H9 (cell line): ENCODE data around the gene ATP8A1. TPM values are rescaled to one million over a fixed set of nuclear protein-coding genes. Genes with fewer than 3 reads are reported as not detected.

Source experiments
- DNase-seq: peaks from one replicate; pipeline ENCODE4 v3.0.0-alpha.2; 2017
- H2AFZ ChIP-seq: one replicate; pipeline ENCODE4 v1.6.1; 2013; ENCODE audit warnings: mild to moderate bottlenecking, low read length, control low read depth, moderate library complexity
- H2AK5ac ChIP-seq: 2 replicates; pipeline ENCODE4 v1.6.1; 2013; ENCODE audit warnings: low read length, control low read depth, mixed read lengths; ENCODE audit not compliant: insufficient read length
- H2BK120ac ChIP-seq: one replicate; pipeline ENCODE4 v1.6.1; 2013; ENCODE audit warnings: low read depth, mild to moderate bottlenecking, low read length, control low read depth, inconsistent platforms; ENCODE audit not compliant: poor library complexity, severe bottlenecking
- H2BK12ac ChIP-seq: 2 replicates; pipeline ENCODE4 v1.6.1; 2013; ENCODE audit warnings: low read length, control low read depth, mixed read lengths, low read depth; ENCODE audit not compliant: insufficient read length
- H2BK15ac ChIP-seq: 2 replicates; pipeline ENCODE4 v1.6.1; 2013; ENCODE audit warnings: low read depth, low read length, control low read depth
- H2BK20ac ChIP-seq: one replicate; pipeline ENCODE4 v1.6.1; 2013; ENCODE audit warnings: low read depth, mild to moderate bottlenecking, low read length, control low read depth, inconsistent platforms; ENCODE audit not compliant: poor library complexity, severe bottlenecking
- H2BK5ac ChIP-seq: 2 replicates; pipeline ENCODE4 v1.6.1; 2013; ENCODE audit warnings: low read length, control low read depth, mixed read lengths; ENCODE audit not compliant: insufficient read length
- H3K14ac ChIP-seq: 2 replicates; pipeline ENCODE4 v1.6.1; 2013; ENCODE audit warnings: low read length, control low read depth; ENCODE audit not compliant: insufficient read depth
- H3K18ac ChIP-seq: 2 replicates; pipeline ENCODE4 v1.6.1; 2013; ENCODE audit warnings: low read depth, mild to moderate bottlenecking, mixed read lengths, low read length, control low read depth; ENCODE audit not compliant: insufficient read length
- H3K23ac ChIP-seq: 2 replicates; pipeline ENCODE4 v1.6.1; 2013; ENCODE audit warnings: low read length, control low read depth, mixed read lengths, low read depth; ENCODE audit not compliant: insufficient read length
- H3K23me2 ChIP-seq: 2 replicates; pipeline ENCODE4 v1.6.1; 2013; ENCODE audit warnings: low read depth, mild to moderate bottlenecking, mixed read lengths, low read length, control low read depth; ENCODE audit not compliant: insufficient read length, poor library complexity, severe bottlenecking
- H3K27ac ChIP-seq: 2 replicates; pipeline ENCODE4 v1.5.1; 2013; ENCODE audit warnings: low read length, control low read depth, mixed read lengths, low read depth; ENCODE audit not compliant: insufficient read length
- H3K27me3 ChIP-seq: 2 replicates; pipeline ENCODE4 v1.6.1; 2013; ENCODE audit warnings: low read length, control low read depth, inconsistent platforms; ENCODE audit not compliant: insufficient read depth
- H3K4ac ChIP-seq: 2 replicates; pipeline ENCODE4 v1.6.1; 2013; ENCODE audit warnings: low read depth, mild to moderate bottlenecking, control low read depth, inconsistent platforms, low read length, moderate library complexity
- H3K4me1 ChIP-seq: 2 replicates; pipeline ENCODE4 v1.6.1; 2013; ENCODE audit warnings: low read length, control low read depth, inconsistent platforms; ENCODE audit not compliant: insufficient read depth
- H3K4me2 ChIP-seq: 2 replicates; pipeline ENCODE4 v1.6.1; 2013; ENCODE audit warnings: low read length, control low read depth, mixed read lengths; ENCODE audit not compliant: insufficient read length, insufficient read depth
- H3K56ac ChIP-seq: 2 replicates; pipeline ENCODE4 v1.6.1; 2013; ENCODE audit warnings: low read depth, mild to moderate bottlenecking, mixed read lengths, low read length, control low read depth; ENCODE audit not compliant: insufficient read length
- H3K79me1 ChIP-seq: 2 replicates; pipeline ENCODE4 v1.6.1; 2013; ENCODE audit warnings: low read depth, mild to moderate bottlenecking, moderate library complexity, low read length, control low read depth, inconsistent platforms; ENCODE audit not compliant: insufficient read depth, poor library complexity, severe bottlenecking
- H3K79me2 ChIP-seq: 2 replicates; pipeline ENCODE4 v1.6.1; 2013; ENCODE audit warnings: low read length, control low read depth, inconsistent platforms; ENCODE audit not compliant: insufficient read depth
- H3K9ac ChIP-seq: 2 replicates; pipeline ENCODE4 v1.6.1; 2013; ENCODE audit warnings: low read length, control low read depth, mixed read lengths; ENCODE audit not compliant: insufficient read length; ENCODE audit errors: extremely low read depth
- H3K9me3 ChIP-seq: one replicate; pipeline ENCODE4 v1.6.1; 2013; ENCODE audit warnings: low read depth, low read length, inconsistent platforms; ENCODE audit not compliant: control insufficient read depth
- H3T11ph ChIP-seq: one replicate; pipeline ENCODE4 v1.6.1; 2013; ENCODE audit warnings: mild to moderate bottlenecking, low read length, control low read depth, inconsistent platforms
- H4K20me1 ChIP-seq: one replicate; pipeline ENCODE4 v1.6.1; 2013; ENCODE audit not compliant: control insufficient read depth, insufficient read length, insufficient read depth
- H4K5ac ChIP-seq: 2 replicates; pipeline ENCODE4 v1.6.1; 2013; ENCODE audit warnings: low read depth, mild to moderate bottlenecking, mixed read lengths, low read length, control low read depth; ENCODE audit not compliant: insufficient read length
- H4K8ac ChIP-seq: replicated peaks from 2 replicates; pipeline ENCODE4 v1.6.1; 2013; ENCODE audit warnings: low read length, control low read depth, mixed read lengths, low read depth; ENCODE audit not compliant: insufficient read length
- H4K91ac ChIP-seq: 2 replicates; pipeline ENCODE4 v1.6.1; 2013; ENCODE audit warnings: low read depth, mild to moderate bottlenecking, moderate library complexity, mixed read lengths, low read length, control low read depth; ENCODE audit not compliant: insufficient read length
- H3K27ac Mint-ChIP-seq, 3 experiments: 2 replicates in 2 of 3; 3 replicates in 1 of 3; pipeline ENCODE4 v1.8.0; 2020 to 2021; ENCODE audit warnings: mixed read lengths in 3 of 3, mild to moderate bottlenecking in 1 of 3, moderate library complexity in 1 of 3
- H3K27me3 Mint-ChIP-seq: 2 replicates; pipeline ENCODE4 v1.8.0; 2021; ENCODE audit warnings: low read depth, mild to moderate bottlenecking, moderate library complexity, mixed read lengths
- H3K36me3 Mint-ChIP-seq, 3 experiments: 2 replicates in 2 of 3; 3 replicates in 1 of 3; pipeline ENCODE4 v1.8.0; 2020 to 2021; ENCODE audit warnings: low read depth in 3 of 3, mixed read lengths in 3 of 3; ENCODE audit not compliant: insufficient read depth in 1 of 3
- H3K4me1 Mint-ChIP-seq, 2 experiments: 2 replicates each; pipeline ENCODE4 v1.8.0; 2020; ENCODE audit warnings: mixed read lengths in 2 of 2
- H3K4me3 Mint-ChIP-seq, 2 experiments: 2 replicates in 1 of 2; 3 replicates in 1 of 2; pipeline ENCODE4 v1.8.0; 2020 to 2021; ENCODE audit warnings: mild to moderate bottlenecking in 2 of 2, mixed read lengths in 2 of 2, moderate library complexity in 1 of 2
- H3K9me3 Mint-ChIP-seq, 2 experiments: 2 replicates in 1 of 2; 3 replicates in 1 of 2; pipeline ENCODE4 v1.8.0; 2020; ENCODE audit warnings: mild to moderate bottlenecking in 2 of 2, mixed read lengths in 2 of 2, moderate library complexity in 1 of 2
- CTCF ChIP-seq: fragments of 200-600 bp; sonication (generic); conservative IDR thresholded peaks from 3 replicates; pipeline ENCODE4 v1.8.0; 2021; ENCODE audit warnings: antibody characterized with exemption, mild to moderate bottlenecking
- WGBS: extraction: QIAGEN DNeasy Blood & Tissue Kit; methylation state at CpG from one replicate; pipeline ENCODE4 v1.1.7; 2013; ENCODE audit warnings: missing lambda C conversion rate, low lambda C conversion rate, mixed read lengths; ENCODE audit not compliant: insufficient read length; ENCODE audit errors: extremely low coverage; 5-methylcytosine and 5-hydroxymethylcytosine counted together
- total RNA-seq: library from RNA; stranded (reverse); gene quantifications from 2 replicates; pipeline ENCODE4 v1.2.1, GENCODE V29; 2021

Gene ATP8A1
- total RNA-seq, 1 experiment from 2014 or later = 5.1 TPM

- no peak for DNase-seq
- H4K91ac ChIP-seq = no peak overlapping the region
- H2AFZ ChIP-seq = no peak overlapping the region
- Mint-ChIP-seq H3K4me1 (peaks cover 13% of the 10 kb centered on the region in 2 experiments), H3K36me3 (peaks cover 0 to 4% (median 3%) of the 10 kb centered on the region in 3 experiments; a peak in 2 of 7 replicates), H3K27ac (peak overlapping the region in 2 of 3 experiments; percentile 7 to 51; a peak in 2 of 7 replicates), H3K27me3 (no peaks in the 10 kb centered on the region), H3K9me3 (peaks cover 0 to 3% of the 10 kb centered on the region in 2 experiments; a peak in 3 of 5 replicates), H3K4me3 (no peak overlapping the region)
- H2BK5ac ChIP-seq = no peak overlapping the region
- no peak overlapping the region for H4K5ac ChIP-seq
- no peak overlapping the region for H3K14ac ChIP-seq
- no peaks in the 10 kb centered on the region for H3K79me1 ChIP-seq
- no peak overlapping the region for H2BK15ac ChIP-seq
- H4K8ac ChIP-seq = no peak overlapping the region
- no peaks in the 10 kb centered on the region for H3K23me2 ChIP-seq
- H3K27ac ChIP-seq = no peak overlapping the region
- H3K23ac ChIP-seq = no peak overlapping the region
- no peak overlapping the region for H3K9ac ChIP-seq
- no peak overlapping the region for H2BK12ac ChIP-seq
- WGBS = no CpG with 5 or more reads among the region's 5 CpGs
- H3T11ph ChIP-seq = no peak overlapping the region
- H2BK120ac ChIP-seq = no peak overlapping the region
- H3K4ac ChIP-seq = no peak overlapping the region
- no peaks in the 10 kb centered on the region for H3K9me3 ChIP-seq
- H4K20me1 ChIP-seq = no peaks in the 10 kb centered on the region
- H3K56ac ChIP-seq = no peak overlapping the region
- H3K27me3 ChIP-seq = no peaks in the 10 kb centered on the region
- H3K4me2 ChIP-seq = no peak overlapping the region
- no peak overlapping the region for H2AK5ac ChIP-seq
- peaks cover 3% of the 10 kb centered on the region; the same call in 1 of the 2 replicates for H3K4me1 ChIP-seq
- no peak overlapping the region for H2BK20ac ChIP-seq
- peaks cover 1% of the 10 kb centered on the region; the same call in 1 of the 2 replicates for H3K79me2 ChIP-seq
- no peak overlapping the region for H3K18ac ChIP-seq
- TF ChIP-seq CTCF = no peak
Measured at GRCh38 chr4:42446823-42447222, 210.1 kb downstream of the ATP8A1 start.
